Cardiac muscle cell (in vitro differentiated cells and primary cell): ENCODE results near the gene RAB27B. TPM values are rescaled to one million over a fixed set of nuclear protein-coding genes. Genes with fewer than 3 reads are reported as not detected.

Experiments used
- DNase-seq, 2 donors: peaks; one replicate each; pipeline versions ENCODE4 v3.0.0 to v3.0.0-alpha.2; 2010 to 2017; ENCODE audit warnings: low read depth in 1 of 2, low spot score in 1 of 2
- H3K27ac ChIP-seq: fragments of 200-600 bp; sonication (generic); 2 replicates; pipeline ENCODE4 v1.5.1; 2016
- H3K27me3 ChIP-seq: fragments of 200-600 bp; sonication (generic); 2 replicates; pipeline ENCODE4 v1.6.0; 2016; ENCODE audit warnings: control low read depth
- H3K36me3 ChIP-seq: fragments of 200-600 bp; sonication (generic); 2 replicates; pipeline ENCODE4 v1.5.1; 2016; ENCODE audit warnings: control low read depth
- H3K4me1 ChIP-seq: fragments of 200-600 bp; sonication (generic); 2 replicates; pipeline ENCODE4 v1.8.1; 2017; ENCODE audit warnings: low read depth, mild to moderate bottlenecking, mixed run types
- H3K4me3 ChIP-seq: fragments of 200-600 bp; sonication (generic); 2 replicates; pipeline ENCODE4 v1.5.1; 2016; ENCODE audit warnings: mild to moderate bottlenecking
- H3K9me3 ChIP-seq: fragments of 200-600 bp; sonication (generic); 2 replicates; pipeline ENCODE4 v1.5.1; 2017; ENCODE audit warnings: low read depth, mild to moderate bottlenecking, control low read depth
- polyA plus RNA-seq: library from polyadenylated mRNA; unstranded; fragments of >200 nt; fragmentation: Nextera tagmentation; extraction: Ambion mirVana; gene quantifications from 2 replicates; pipeline ENCODE4 v1.2.1, GENCODE V29; 2016
- total RNA-seq: library from RNA; depleted of rRNA; stranded (reverse); fragments of >200 nt; gene quantifications from 2 replicates; pipeline ENCODE4 v1.2.3, GENCODE V29; 2016
- TF ChIP-seq, protein P1 (sequence below): IDR thresholded peaks from 2 replicates; pipeline ENCODE4 v1.5.1; 2012; ENCODE audit warnings: low read depth, mild to moderate bottlenecking, low read length

The RAB27B gene
- total and polyA plus RNA-seq, 2 experiments from 2014 or later: 0.09 to 0.71 TPM

DNA sequence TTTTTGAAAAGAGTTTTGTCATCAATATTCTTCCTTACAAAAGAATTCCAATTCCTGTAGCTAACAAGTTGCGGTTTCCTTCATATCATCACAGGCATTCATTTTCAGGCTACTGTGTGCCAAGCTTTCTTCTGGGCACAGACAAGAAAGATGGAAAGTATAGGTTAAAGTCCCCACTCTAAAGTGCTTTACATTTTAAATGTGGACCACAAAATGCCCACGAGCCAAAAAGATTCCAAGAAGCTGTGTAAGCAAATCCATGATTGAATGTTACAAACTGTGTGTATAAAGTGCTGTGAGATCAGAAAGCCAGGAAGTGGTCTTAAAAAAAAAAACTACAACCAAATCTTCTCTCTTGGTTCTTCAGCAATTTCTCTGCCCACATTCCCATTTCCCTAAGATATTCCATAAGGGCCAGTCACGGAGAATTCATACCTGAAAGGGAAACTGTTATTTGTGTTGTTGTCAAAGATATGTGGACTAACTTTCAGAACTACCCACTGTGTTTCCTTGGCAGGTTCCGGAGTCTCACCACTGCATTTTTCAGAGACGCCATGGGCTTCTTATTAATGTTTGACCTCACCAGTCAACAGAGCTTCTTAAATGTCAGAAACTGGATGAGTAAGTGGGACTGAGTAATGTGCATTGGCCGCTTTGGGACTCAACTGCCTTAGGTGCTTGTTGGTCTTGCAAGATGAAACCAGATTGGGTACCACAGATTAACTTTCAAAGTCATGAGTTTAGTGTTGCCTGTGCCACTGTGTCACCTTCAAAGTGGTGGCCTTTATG lies 55.7 kb downstream of the RAB27B start:
- H3K36me3 ChIP-seq: no peaks in the 10 kb centered on the region
- H3K27me3 ChIP-seq: no peaks in the 10 kb centered on the region
- DNase-seq: no peak
- no peaks in the 10 kb centered on the region for H3K4me1 ChIP-seq
- no peak overlapping the region for H3K27ac ChIP-seq
- TF ChIP-seq, protein P1, sequence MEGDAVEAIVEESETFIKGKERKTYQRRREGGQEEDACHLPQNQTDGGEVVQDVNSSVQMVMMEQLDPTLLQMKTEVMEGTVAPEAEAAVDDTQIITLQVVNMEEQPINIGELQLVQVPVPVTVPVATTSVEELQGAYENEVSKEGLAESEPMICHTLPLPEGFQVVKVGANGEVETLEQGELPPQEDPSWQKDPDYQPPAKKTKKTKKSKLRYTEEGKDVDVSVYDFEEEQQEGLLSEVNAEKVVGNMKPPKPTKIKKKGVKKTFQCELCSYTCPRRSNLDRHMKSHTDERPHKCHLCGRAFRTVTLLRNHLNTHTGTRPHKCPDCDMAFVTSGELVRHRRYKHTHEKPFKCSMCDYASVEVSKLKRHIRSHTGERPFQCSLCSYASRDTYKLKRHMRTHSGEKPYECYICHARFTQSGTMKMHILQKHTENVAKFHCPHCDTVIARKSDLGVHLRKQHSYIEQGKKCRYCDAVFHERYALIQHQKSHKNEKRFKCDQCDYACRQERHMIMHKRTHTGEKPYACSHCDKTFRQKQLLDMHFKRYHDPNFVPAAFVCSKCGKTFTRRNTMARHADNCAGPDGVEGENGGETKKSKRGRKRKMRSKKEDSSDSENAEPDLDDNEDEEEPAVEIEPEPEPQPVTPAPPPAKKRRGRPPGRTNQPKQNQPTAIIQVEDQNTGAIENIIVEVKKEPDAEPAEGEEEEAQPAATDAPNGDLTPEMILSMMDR: no peak
- H3K4me3 ChIP-seq: no peak overlapping the region
- no peaks in the 10 kb centered on the region for H3K9me3 ChIP-seq

- Histone ChIP-seq H3K4me1 (no peaks in the 10 kb centered on the region), H3K27me3 (no peaks in the 10 kb centered on the region), H3K27ac (no peak overlapping the region), H3K4me3 (no peak overlapping the region), H3K36me3 (no peaks in the 10 kb centered on the region), H3K9me3 (no peaks in the 10 kb centered on the region)
- TF ChIP-seq, protein P1: no peak
- DNase-seq: no peak
Observed at GRCh38 chr18:54888378-54888777, 60.1 kb downstream of the RAB27B start.

GRCh38 chr18:54888933-54889332 lies 60.7 kb downstream of the RAB27B start:
- Histone ChIP-seq H3K4me1 (no peaks in the 10 kb centered on the region), H3K9me3 (no peaks in the 10 kb centered on the region), H3K4me3 (no peak overlapping the region), H3K27ac (no peak overlapping the region), H3K36me3 (no peaks in the 10 kb centered on the region), H3K27me3 (no peaks in the 10 kb centered on the region)
- TF ChIP-seq, protein P1: no peak
- peak in 1 of 2 donors; percentile 64 for DNase-seq

GRCh38 chr18:54899500-54899899 lies 71.2 kb downstream of the RAB27B start:
- TF ChIP-seq, protein P1: no peak
- Histone ChIP-seq H3K9me3 (no peaks in the 10 kb centered on the region), H3K4me1 (no peaks in the 10 kb centered on the region), H3K27me3 (no peaks in the 10 kb centered on the region), H3K36me3 (no peaks in the 10 kb centered on the region), H3K27ac (no peak overlapping the region), H3K4me3 (no peak overlapping the region)
- no peak for DNase-seq

GRCh38 chr18:54900290-54900689 lies 72.0 kb downstream of the RAB27B start:
- Histone ChIP-seq H3K4me1 (no peaks in the 10 kb centered on the region), H3K27ac (no peak overlapping the region), H3K9me3 (no peaks in the 10 kb centered on the region), H3K36me3 (no peaks in the 10 kb centered on the region), H3K4me3 (no peak overlapping the region), H3K27me3 (no peaks in the 10 kb centered on the region)
- no peak for DNase-seq
- TF ChIP-seq, protein P1: no peak
